Measurements from ENCODE around the gene BRD4. TPM values are rescaled to one million over a fixed set of nuclear protein-coding genes. Genes with fewer than 3 reads are reported as not detected.

Gene BRD4
- total RNA-seq (10 to 100 TPM; 16.3 to 22.5 TPM), polyA plus RNA-seq (ENCODE audit: insufficient read length in 2 of 2) (10 to 100 TPM; 57.8 to 59.0 TPM)
- long read RNA-seq, donor 1, partial matches to known transcripts, result 5 of 6 reads
- long read RNA-seq, donor 1, other reads (novel, unspliced or antisense), result 0 of 6 reads
- long read RNA-seq, donor 2, partial matches to known transcripts, result 0 of 2 reads
- long read RNA-seq, donor 2, other reads (novel, unspliced or antisense), result 0 of 2 reads
- long read RNA-seq, donor 3, result 0 reads
- long read RNA-seq, donor 4, result 0 reads

DNA sequence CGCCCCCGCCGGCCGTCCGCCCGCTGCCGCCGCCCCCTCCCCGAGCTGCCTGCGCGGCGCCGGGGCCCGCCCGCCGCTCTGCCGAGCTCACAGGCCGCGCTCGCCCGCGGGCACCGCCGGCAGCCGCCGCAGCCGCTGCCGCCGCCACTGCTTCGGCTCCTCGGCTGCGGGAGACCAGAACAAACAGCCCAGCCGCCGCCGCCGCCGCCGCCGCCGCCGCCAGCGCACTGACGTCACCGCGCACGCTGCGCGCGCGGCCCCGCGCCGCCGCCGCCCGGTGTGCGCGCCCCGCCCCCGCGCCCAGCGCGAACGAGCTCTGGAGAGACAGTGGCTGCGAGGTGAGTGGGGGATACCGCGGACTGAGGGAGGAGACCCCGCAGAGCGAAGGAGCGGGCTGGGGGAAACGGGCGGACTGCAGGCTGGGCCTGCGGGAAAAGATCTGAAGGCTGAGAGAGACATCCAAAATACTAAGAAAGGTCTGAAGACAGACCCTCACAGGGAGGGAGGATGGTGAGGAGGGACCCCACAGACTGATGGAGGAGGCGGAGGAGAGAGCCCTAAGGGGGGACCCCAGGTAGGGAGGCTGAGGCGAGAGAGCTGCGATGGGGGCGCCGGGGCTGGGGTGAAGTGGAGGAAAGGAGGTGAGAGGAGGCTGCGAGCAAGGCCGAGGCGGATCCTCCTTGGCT is at the start of gene BRD4:
TSS of gene BRD4 (minus strand) at position 229 of the 686 bp plus-strand sequence. CDS start 59,440 bp downstream, outside the sequence.
- H3K9me3 ChIP-seq (ENCODE audit: control insufficient read depth, insufficient read depth, low read length), result no peaks in the 10 kb centered on the region
- H3K27ac ChIP-seq (ENCODE audit: low read depth, low read length), result peak within 1 kb of the TSS; percentile 86
- H3K4me1 ChIP-seq (ENCODE audit: control insufficient read depth, insufficient read depth, low read length), result peaks cover 23% of the 10 kb centered on the region
- H3K27me3 ChIP-seq (ENCODE audit: control insufficient read depth, insufficient read depth, low read length), result no peaks in the 10 kb centered on the region
- H3K4me3 ChIP-seq (ENCODE audit: low read depth, low read length), result peak within 1 kb of the TSS; percentile 85
- under 1% methylated on average over 75 of the region's 81 CpGs for WGBS (ENCODE audit: insufficient coverage)
- peak in 3 of 6 donors; percentile 58 to 90 (median 89) for DNase-seq (ENCODE audit: low read depth in 4 of 6, low spot score in 6 of 6)
- peaks cover 5% of the 10 kb centered on the region for H3K36me3 ChIP-seq (ENCODE audit: control insufficient read depth, insufficient read depth, low read length)

- WGBS (ENCODE audit: insufficient coverage), result 92% methylated on average over 5 of the region's 6 CpGs
- no peaks in the 10 kb centered on the region for H3K9me3 ChIP-seq (ENCODE audit: control insufficient read depth, insufficient read depth, low read length)
- no peak for DNase-seq (ENCODE audit: low read depth in 4 of 6, low spot score in 6 of 6)
- H3K27me3 ChIP-seq (ENCODE audit: control insufficient read depth, insufficient read depth, low read length), result no peaks in the 10 kb centered on the region
- no peak overlapping the region for H3K27ac ChIP-seq (ENCODE audit: low read depth, low read length)
- H3K36me3 ChIP-seq (ENCODE audit: control insufficient read depth, insufficient read depth, low read length), result peaks cover 18% of the 10 kb centered on the region
- peaks cover 21% of the 10 kb centered on the region for H3K4me1 ChIP-seq (ENCODE audit: control insufficient read depth, insufficient read depth, low read length)
- no peak overlapping the region for H3K4me3 ChIP-seq (ENCODE audit: low read depth, low read length)
These were observed 49.5 kb upstream of the BRD4 start for GRCh38 chr19:15381864-15382263.

- H3K36me3 ChIP-seq (ENCODE audit: control insufficient read depth, insufficient read depth, low read length), result peaks cover 18% of the 10 kb centered on the region
- no peak overlapping the region for H3K4me3 ChIP-seq (ENCODE audit: low read depth, low read length)
- no peaks in the 10 kb centered on the region for H3K27me3 ChIP-seq (ENCODE audit: control insufficient read depth, insufficient read depth, low read length)
- H3K27ac ChIP-seq (ENCODE audit: low read depth, low read length), result no peak overlapping the region
- no peak for DNase-seq (ENCODE audit: low read depth in 4 of 6, low spot score in 6 of 6)
- 90% methylated on average over 2 of the region's 2 CpGs for WGBS (ENCODE audit: insufficient coverage)
- H3K4me1 ChIP-seq (ENCODE audit: control insufficient read depth, insufficient read depth, low read length), result peaks cover 24% of the 10 kb centered on the region
- H3K9me3 ChIP-seq (ENCODE audit: control insufficient read depth, insufficient read depth, low read length), result no peaks in the 10 kb centered on the region
These were observed 49.1 kb upstream of the BRD4 start for GRCh38 chr19:15381429-15381828.

GRCh38 chr19:15379999-15380647 is 47.8 kb upstream of the BRD4 start:
- WGBS (ENCODE audit: insufficient coverage), result 1% methylated on average over 48 of the region's 56 CpGs
- peaks cover 25% of the 10 kb centered on the region for H3K4me1 ChIP-seq (ENCODE audit: control insufficient read depth, insufficient read depth, low read length)

DNA sequence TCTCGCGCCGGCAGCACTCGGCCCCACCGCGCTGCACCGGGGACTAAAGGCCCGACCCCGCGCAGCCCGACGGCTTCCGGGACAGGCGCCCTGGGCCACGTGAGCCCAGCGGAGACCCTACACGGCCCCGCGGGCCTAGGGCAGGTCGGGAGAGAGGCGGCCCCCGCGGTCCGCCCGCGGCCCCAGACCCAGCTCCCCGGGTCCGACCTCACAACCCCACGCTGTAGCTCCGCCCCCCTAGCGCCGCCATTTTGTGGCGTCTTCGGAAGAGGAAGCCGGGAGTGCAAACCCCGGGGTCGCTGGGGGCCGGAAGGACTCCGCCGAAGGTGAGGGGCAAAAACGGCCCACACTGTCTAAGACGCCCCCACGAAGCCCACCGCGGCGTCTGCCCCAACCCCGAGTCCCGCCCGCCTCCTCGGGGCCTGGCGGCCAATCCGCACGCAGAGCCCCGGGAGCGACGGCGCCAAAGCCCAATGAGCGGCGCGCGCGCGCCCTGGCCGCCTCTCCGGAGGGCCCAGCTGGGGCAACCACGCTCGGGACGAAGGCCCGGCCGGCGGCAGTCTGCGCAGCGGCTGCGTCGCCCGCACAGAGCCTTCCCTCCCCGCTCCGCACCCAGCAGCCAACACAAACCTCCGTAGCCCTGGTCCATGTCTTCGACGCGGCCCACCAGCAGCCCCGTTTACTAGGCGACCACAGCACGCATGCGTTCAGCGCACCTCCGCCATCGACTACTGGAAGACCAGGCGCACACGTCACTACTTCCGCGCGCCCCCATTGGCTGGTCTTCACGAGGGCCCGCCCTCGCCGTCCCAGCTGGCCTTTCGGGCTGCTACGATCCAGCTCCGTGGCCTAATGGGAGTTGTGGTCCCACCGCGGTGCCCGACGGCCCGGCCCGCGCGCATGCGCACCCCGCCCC is 47.0 kb upstream of the BRD4 start, which contains the start of gene AKAP8:
TSS of gene AKAP8 (minus strand) at position 705 of the 916 bp plus-strand sequence. CDS start at position 649, 56 bp downstream.
- H3K27me3 ChIP-seq (ENCODE audit: control insufficient read depth, insufficient read depth, low read length), result no peaks in the 10 kb centered on the region
- peak within 1 kb of the TSS; percentile 94 for H3K27ac ChIP-seq (ENCODE audit: low read depth, low read length)
- peak within 1 kb of the TSS; percentile 85 for H3K4me3 ChIP-seq (ENCODE audit: low read depth, low read length)
- whole genome bisulfite sequencing (ENCODE audit: insufficient coverage), result under 1% methylated on average over 109 of the region's 111 CpGs
- peaks cover 16% of the 10 kb centered on the region for H3K36me3 ChIP-seq (ENCODE audit: control insufficient read depth, insufficient read depth, low read length)
- peaks cover 33% of the 10 kb centered on the region for H3K4me1 ChIP-seq (ENCODE audit: control insufficient read depth, insufficient read depth, low read length)
- H3K9me3 ChIP-seq (ENCODE audit: control insufficient read depth, insufficient read depth, low read length), result no peaks in the 10 kb centered on the region
- peak; percentile 93 to 99 (median 97) for DNase-seq (ENCODE audit: low read depth in 4 of 6, low spot score in 6 of 6)

More at GRCh38 chr19:15379999-15380647, 47.8 kb upstream of the BRD4 start:
- H3K27me3 ChIP-seq (ENCODE audit: control insufficient read depth, insufficient read depth, low read length), result no peaks in the 10 kb centered on the region
- H3K9me3 ChIP-seq (ENCODE audit: control insufficient read depth, insufficient read depth, low read length), result no peaks in the 10 kb centered on the region
- DNase-seq (ENCODE audit: low read depth in 4 of 6, low spot score in 6 of 6), result peak in 2 of 6 donors; percentile 25 to 61
- H3K27ac ChIP-seq (ENCODE audit: low read depth, low read length), result peak overlapping the region; percentile 4
- H3K4me3 ChIP-seq (ENCODE audit: low read depth, low read length), result peak overlapping the region; percentile 36
- H3K36me3 ChIP-seq (ENCODE audit: control insufficient read depth, insufficient read depth, low read length), result peaks cover 10% of the 10 kb centered on the region

GRCh38 chr19:15378534-15379082 is 46.3 kb upstream of the BRD4 start:
- peak overlapping the region; percentile 85 for H3K4me3 ChIP-seq (ENCODE audit: low read depth, low read length)
- H3K36me3 ChIP-seq (ENCODE audit: control insufficient read depth, insufficient read depth, low read length), result peaks cover 23% of the 10 kb centered on the region
- 0% methylated on average over 22 of the region's 22 CpGs for WGBS (ENCODE audit: insufficient coverage)
- H3K9me3 ChIP-seq (ENCODE audit: control insufficient read depth, insufficient read depth, low read length), result no peaks in the 10 kb centered on the region
- peak overlapping the region; percentile 94 for H3K27ac ChIP-seq (ENCODE audit: low read depth, low read length)
- DNase-seq (ENCODE audit: low read depth in 4 of 6, low spot score in 6 of 6), result peak in 3 of 6 donors; percentile 24 to 69 (median 49)
- H3K4me1 ChIP-seq (ENCODE audit: control insufficient read depth, insufficient read depth, low read length), result peaks cover 40% of the 10 kb centered on the region
- no peaks in the 10 kb centered on the region for H3K27me3 ChIP-seq (ENCODE audit: control insufficient read depth, insufficient read depth, low read length)

- Histone ChIP-seq H3K36me3 (ENCODE audit: control insufficient read depth, insufficient read depth, low read length) (peaks cover 53% of the 10 kb centered on the region), H3K9me3 (ENCODE audit: control insufficient read depth, insufficient read depth, low read length) (no peaks in the 10 kb centered on the region), H3K27ac (ENCODE audit: low read depth, low read length) (no peak overlapping the region), H3K27me3 (ENCODE audit: control insufficient read depth, insufficient read depth, low read length) (no peaks in the 10 kb centered on the region), H3K4me3 (ENCODE audit: low read depth, low read length) (no peak overlapping the region), H3K4me1 (ENCODE audit: control insufficient read depth, insufficient read depth, low read length) (peaks cover 36% of the 10 kb centered on the region)
- no peak for DNase-seq (ENCODE audit: low read depth in 4 of 6, low spot score in 6 of 6)
- WGBS (ENCODE audit: insufficient coverage), result 47% methylated on average over 22 of the region's 24 CpGs
These were observed 42.6 kb upstream of the BRD4 start for GRCh38 chr19:15374796-15375440.

DNA sequence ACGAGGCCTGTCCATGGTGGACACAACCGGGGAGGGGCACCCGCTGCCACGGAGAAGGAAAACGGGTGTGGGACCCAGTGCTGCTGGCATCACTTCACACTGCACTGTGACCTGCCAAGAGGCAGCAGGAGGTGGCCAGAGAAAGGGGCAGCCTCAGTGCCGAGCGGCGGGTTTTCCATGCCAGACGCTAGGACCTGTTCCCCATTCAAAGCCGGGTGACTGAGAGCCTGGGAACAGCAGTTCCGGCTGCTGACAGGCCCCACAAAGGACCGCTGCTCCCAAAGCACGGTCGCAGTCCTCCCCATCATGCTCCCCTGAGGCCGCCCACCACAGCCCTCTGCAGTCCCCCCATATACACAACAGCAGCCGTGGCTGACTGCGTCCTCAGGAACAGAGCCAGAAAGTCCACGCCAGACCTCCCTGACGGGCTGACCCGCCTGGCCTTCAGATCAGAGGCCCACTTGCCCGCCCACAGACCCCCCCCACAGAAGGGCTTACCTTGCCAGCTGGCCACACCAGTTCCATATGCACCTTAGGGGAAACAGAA is 41.8 kb upstream of the BRD4 start:
- Histone ChIP-seq H3K4me3 (ENCODE audit: low read depth, low read length) (no peak overlapping the region), H3K36me3 (ENCODE audit: control insufficient read depth, insufficient read depth, low read length) (peaks cover 61% of the 10 kb centered on the region), H3K27ac (ENCODE audit: low read depth, low read length) (no peak overlapping the region), H3K4me1 (ENCODE audit: control insufficient read depth, insufficient read depth, low read length) (peaks cover 36% of the 10 kb centered on the region), H3K27me3 (ENCODE audit: control insufficient read depth, insufficient read depth, low read length) (no peaks in the 10 kb centered on the region), H3K9me3 (ENCODE audit: control insufficient read depth, insufficient read depth, low read length) (no peaks in the 10 kb centered on the region)
- 49% methylated on average over 21 of the region's 21 CpGs for WGBS (ENCODE audit: insufficient coverage)
- no peak for DNase-seq (ENCODE audit: low read depth in 4 of 6, low spot score in 6 of 6)
